HG03280 (cell line): ENCODE measurements around the gene PRORP.
"Not testable (repeated sequence)": the region's sequence is repeated elsewhere in the genome, so short reads cannot be mapped to it uniquely, and the experiment has no call there.

Experiments
- ATAC-seq: cut with Tn5 transposase; IDR thresholded peaks from one replicate; pipeline ENCODE4 v1.9.1; 2021; ENCODE audit warnings: mild to moderate bottlenecking, moderate library complexity; ENCODE audit not compliant: unreplicated experiment

PRORP gene

DNA sequence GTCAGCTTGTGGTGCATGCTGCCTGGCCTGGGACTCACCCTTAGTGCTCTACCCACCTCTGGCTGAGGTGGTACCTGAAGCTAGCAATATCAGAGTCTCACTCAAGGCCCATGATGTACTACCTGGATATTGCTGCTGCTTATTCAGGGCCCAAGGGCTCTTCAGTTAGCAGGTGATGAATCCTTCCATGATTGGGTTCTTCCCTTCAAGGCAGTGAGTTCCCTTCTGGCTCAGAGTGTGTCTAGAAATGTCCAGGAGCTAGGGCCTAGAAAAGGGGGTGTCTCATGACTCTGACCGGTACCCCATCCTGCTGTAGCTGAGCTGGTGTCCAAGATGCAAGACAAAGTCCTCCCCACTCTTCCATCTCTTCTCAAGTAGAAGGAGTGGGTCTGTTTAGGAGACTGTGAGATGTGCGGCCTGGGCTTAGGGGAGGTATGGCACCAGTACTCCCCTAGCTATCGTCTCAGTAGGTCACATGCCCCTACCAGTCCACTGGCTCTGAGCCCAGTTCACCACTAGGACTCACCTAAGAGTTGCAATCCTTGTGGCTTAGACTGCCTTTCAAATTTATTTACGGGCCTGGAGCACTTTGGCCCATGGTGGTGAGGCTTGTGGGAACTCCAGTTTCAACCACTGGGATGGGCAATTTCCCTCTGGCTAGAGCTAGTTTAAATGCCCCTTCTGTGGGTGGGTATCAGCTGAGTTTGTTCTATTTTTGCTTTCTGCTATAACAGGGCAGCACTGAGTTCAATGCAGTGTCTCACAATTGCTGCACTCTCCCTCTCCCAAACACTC is 12.2 kb downstream of the PRORP start:
- no peak for ATAC-seq

DNA sequence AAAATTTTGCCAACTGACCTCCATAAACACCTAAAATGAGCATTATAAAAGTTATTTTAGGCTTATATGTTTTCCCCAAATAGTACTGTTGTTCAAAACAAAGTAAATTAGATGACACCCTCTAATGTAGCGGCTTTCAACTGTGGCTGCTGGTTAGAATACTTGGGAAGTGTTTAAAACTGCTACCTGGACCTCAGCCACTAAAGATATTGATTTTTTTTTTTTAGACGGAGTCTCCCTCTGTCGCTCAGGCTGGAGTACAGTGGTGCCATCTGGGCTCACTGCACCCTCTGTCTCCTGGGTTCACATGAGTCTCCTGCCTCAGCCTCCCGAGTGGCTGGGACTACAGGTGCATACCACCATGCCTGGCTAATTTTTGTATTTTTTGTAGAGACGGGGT is 16.2 kb downstream of the PRORP start:
- ATAC-seq: no peak

DNA sequence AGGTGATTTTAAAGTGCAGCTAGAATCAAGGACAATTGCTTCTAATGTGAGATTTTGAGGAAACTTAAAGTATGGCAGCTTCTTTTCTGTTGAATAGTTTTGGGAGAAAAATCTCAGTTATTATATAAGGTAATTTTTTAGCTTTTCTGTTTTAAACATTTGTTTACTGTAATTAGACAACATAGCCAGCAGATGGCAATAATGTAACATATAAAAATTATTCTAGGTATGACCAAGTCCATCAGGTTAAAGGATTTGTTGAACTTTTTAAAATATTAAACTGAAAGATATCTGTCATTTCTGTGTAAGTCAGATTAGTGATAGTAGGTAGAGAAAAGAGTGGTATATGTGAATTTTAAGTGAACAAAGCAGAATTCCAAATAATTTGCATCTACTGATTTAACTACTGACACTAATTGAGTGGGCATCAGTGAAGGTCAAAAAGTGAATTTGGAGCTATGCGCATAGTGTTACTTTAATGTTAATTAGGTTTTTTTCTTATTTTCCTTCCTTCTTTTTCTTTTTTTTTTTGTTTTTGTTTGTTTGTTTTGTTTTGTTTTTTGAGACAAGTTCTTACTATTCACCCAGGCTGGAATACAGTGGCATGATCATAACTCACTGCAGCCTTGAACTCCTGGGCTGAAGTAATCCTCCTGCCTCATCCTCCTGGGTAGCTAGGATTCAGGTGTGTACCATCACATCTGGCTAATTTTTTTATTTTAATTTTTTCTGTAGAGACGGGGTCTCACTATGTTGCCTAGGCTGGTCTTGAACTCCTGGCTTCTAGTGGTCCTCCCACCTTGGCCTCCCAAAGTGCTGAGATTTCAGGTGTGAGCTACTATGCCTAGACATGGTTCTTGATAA is 18.6 kb downstream of the PRORP start:
- no peak for ATAC-seq

DNA sequence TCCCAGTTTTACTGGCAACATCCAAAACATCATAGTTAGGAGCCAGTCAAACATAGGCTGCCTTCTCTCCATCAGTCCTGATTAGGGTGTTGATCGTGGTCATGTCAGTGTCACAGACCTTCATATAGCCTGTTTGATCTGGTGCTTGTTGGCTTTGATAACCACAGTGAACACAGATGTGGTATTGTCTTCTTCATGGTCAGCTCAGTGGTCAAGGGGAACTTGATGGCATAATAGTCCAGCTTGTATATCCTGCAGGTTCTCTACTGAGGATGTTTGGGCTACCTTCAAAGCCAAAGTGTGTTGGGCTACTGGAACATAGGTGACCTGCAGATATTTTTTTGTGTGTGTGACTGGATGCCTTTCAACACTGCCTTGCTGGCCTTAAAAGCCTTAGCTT is 21.7 kb downstream of the PRORP start:
- ATAC-seq: no peak

DNA sequence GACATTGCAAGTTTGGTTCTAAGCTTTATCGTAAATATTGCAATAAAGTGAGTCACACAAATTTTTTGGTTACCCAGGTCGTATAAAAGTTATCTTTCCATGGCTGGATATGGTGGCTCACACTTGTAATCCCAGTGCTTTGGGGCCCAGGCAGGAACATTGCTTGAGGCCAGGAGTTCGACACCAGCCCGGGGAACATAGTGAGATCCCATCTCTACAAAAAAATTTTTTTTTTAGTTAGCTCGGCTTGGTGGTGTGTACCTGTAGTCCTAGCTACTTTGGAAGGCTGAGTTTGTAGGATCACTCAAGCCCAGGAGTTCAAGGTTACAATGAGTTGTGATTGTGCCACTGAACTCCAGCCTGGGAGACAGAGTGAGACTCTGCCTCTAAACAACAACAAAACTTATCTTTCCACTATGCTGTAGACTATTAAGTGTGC is 24.4 kb downstream of the PRORP start:
- ATAC-seq: no peak

DNA sequence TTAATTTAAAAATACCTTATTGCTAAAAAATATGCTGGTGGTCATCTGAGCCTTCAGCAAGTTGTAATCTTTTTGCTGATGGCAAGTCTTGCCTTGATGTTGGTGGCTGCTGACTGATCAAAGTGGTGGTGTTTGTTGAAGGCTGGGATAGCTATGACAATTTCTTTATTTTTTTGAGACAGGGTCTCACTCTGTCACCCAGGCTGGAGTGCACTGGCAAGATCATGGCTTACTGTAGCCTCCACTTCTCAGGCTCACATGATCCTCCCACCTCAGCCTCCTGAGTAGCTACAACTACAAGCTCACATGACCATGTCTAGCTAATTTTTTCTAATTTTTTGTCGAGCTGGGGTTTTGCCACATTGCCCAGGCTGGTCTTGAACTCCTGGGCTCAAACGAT is 24.8 kb downstream of the PRORP start:
- no peak for ATAC-seq

DNA sequence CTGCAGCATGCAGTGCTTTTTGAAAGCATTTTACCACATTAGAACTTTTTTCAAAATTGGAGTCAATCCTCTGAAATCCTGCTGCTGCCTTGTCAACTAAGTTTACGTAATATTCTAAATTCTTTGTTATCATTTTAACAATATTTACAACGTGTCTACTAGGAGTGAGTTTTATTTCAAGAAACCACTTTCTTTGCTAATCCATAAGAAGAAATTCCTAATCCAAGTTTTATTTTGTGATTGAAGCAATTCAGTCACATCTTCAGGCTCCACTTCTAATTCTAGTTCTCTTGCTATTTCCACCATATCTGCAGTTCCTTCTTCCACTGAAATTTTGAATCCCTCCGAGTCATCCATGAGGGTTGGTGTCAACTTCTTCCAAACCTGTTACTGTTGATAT is 25.4 kb downstream of the PRORP start:
- ATAC-seq: no peak

DNA sequence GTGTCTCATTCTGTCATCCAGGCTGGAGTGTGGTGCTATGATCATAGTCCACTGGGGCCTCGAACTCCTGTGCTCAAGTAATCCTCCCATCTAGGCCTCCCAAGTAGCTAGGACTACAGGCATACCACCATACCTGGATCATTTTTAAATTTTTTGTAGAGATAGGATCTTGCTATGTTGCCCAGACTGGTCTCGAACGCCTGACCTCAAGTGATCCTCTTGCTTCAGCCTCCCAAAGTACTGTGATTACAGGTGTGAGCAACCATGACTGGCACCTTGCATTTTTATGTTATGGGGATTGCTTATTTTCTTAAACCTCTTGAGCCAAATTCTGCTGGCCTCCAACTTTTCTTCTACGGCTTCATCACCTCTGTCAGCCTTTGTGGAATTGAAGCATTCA is 26.9 kb downstream of the PRORP start:
- no peak for ATAC-seq

DNA sequence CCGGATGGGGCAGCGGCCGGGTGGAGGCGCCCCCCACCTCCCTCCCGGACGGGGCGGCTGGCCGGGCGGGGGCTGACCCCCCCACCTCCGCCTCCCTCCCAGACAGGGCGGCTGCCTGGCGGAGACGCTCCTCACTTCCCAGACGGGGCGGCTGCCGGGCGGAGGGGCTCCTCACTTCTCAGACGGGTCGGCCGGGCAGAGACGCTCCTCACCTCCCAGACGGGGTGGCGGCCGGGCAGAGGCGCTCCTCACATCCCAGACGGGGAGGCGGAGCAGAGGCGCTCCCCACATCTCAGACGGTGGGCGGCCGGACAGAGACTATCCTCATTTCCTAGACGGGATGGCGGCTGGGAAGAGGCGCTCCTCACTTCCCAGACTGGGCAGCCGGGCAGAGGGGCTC is 30.2 kb downstream of the PRORP start:
- not testable (repeated sequence) for ATAC-seq

DNA sequence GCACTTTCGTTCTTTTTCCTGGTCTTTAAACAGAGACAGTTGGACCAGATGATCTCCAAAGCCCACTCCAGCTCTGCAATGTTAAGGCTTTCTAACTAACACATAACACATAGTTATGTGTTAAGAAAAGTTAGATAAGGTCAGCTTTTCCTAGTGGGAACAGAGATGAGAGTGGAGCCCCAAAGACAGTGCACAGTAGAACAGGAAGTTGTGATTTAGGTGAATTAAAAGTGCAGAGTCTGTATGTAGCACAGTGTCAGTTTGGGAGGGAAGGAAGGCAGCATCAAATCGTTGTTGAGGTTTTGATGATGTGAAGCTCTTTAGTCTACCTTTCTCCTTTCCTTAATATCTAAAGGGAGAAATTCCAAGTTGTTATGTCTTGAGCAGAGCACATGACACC is 31.7 kb downstream of the PRORP start:
- ATAC-seq: no peak

DNA sequence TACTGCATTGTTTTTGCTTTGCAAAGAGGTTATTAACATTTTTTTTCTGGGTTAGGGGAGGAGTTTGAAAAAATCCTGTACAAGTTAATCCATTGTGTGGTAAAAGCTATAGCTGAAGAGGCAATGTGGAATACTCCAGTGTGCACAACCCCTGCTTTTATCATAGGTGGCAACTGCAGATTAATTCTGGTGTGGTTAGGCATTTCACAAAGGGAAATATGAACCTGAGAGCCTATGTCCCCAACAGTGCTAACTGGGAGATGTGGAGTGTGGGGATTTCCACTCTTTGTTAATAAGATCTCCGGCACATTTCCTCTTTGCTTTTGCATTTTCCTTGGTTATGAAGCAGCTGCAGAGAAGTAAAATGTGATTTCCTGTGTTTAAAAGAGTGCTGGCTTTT is 33.6 kb downstream of the PRORP start:
- ATAC-seq: no peak

DNA sequence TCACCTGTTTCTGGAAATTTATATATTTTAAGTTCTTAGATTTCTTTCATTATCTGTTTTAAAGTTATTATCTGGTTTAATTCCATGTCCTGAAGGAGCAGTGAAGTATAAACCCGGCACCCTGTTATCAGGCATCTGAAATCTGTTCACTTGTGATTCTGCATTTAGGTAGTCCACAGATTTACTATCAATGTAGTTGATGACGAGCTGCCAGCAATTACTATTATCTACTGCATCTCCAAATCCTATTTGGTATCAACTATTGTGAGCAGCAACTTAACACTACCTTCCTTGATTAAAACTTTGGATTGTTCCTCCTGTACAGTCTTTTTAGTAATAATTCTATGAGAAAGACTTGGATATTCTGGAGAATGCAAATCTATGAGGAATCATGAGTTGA is 36.1 kb downstream of the PRORP start:
- ATAC-seq: no peak

DNA sequence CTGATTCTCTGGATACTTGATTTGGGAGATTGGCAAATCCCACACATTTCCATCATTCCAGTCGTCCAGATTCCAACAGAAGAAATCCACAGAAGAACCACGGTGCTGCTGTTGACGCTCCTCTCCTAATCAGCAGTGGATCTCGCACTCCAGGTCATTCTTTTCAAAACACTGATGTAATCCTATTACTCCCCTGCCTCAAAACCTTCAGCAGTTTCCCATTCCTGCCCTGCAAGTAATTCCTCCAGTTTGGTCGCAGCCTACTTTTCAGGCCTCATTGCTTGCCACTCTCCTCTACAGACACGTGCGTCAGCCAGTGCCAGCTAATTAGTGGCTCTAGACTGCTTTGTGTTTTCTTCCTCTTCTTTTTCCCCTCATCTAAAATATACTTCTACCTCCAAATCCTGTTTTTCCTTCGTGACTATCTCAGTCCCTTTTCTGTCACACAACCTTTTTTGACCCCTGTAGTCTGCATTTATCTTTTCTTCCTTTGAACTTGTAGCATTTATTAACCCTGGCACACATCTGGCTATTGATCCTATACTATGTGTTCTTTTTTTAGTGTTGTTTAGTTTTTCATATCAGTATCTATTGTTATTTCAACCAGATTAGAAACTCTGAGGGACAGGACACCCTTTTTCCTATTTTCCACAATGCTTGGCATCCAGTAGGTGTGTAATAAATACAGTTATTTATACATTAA is 36.8 kb downstream of the PRORP start:
- ATAC-seq: no peak

DNA sequence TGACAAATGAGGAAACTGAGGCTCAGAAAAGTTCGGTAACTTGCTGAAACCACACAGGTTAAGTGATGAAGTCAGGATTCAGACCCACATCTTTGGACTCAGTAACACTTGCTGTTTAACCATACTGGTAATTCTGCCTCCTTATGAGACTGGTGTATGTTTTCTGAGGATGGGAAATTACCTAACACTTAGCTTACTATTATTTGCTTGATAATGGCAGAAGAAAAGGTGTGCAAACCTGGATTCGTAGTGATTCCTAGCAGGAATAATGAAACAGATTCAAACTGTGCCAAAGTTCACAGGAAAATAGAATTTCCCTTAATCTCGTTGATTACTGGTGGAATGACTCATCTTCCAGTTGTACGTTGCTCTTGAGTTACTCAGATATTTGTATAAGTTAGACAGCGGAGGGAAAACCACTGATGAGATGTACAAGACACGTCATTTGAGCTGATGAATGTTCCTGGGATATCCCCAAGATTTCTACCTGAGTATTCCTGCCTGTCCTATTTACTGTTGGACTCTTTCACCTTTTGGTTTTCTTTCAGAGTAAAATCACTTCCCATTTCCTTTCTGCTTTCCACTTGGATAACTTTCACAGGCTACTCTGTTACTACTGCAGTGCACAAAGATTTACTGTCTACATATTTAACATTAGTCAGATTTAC is 37.5 kb downstream of the PRORP start:
- no peak for ATAC-seq

DNA sequence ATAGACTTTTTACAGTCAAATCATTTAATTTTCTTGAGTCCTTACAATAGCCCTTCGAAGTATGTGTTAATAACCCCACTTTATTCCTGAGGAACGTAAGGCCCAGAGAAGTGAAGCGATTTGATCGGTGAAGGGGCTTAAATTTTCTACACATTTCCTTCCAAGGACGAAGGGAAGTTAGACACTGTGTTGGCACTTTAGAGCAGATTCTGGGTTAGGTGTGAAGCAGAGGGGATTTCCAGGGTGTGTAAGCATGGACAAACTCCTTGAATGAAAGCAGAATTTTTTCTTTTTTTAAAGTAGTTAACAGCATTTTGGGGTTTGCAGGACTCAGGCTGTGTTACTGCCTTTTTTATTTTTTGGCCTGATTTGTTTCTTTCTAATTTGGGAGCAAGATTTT is 38.9 kb downstream of the PRORP start:
- no peak for ATAC-seq

DNA sequence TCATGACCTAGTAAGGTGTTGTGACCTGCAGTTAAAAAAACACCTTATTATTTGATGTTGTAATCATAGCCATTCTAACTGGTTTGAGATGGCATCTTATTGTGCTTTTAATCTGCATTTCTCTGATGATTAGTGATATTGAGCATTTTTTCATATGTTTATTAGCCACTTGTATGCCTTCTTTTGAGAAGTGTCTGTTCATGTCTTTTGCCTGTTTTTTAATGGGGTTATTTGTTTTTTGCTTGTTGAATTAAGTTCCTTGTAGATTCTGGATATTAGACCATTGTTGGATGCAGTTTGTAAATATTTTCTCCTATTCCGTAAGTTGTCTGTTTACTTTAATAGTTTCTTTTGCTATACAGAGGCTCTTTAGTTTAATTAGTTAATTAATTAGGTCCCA is 41.0 kb downstream of the PRORP start:
- no peak for ATAC-seq

DNA sequence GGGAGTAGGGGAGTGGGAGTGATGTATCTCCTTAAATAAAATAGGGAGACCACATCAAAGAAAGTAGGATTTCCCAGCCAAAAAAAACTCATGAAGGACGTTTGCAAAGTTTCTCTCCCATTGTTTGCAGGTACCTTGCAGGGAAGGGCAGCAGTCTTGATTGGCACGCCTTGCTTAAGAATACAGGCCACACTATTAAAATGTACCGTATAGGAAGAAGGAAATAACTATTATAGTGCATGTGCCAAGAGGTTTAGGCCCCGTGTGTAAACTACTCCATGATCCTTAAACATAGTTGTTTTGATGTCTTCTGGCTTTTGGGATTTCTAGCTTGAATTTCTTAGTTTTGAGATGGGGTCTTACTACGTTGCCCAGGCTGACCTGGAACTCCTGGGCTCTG is 42.5 kb downstream of the PRORP start:
- no peak for ATAC-seq

DNA sequence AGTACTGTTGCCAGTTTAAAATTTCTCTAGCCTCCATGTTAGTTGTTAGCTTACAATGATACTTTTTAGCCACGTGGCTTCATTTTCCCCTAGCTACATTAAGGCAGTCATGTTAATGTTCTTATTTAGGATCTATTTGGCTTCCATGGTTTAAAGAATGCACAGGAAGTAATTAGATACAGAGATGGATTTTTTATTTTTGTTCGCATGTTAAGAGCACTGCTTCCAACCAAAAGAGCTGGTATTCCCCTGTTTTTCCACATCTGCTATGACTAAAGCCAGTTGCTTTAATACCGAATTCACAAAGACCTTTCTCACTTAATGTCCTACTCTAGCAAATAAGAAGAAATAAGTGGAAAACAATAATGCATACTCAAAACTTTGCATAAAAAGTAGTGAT is 45.1 kb downstream of the PRORP start:
- no peak for ATAC-seq
